ENCODE measurements around the gene LAMC3.

Gene LAMC3

DNA sequence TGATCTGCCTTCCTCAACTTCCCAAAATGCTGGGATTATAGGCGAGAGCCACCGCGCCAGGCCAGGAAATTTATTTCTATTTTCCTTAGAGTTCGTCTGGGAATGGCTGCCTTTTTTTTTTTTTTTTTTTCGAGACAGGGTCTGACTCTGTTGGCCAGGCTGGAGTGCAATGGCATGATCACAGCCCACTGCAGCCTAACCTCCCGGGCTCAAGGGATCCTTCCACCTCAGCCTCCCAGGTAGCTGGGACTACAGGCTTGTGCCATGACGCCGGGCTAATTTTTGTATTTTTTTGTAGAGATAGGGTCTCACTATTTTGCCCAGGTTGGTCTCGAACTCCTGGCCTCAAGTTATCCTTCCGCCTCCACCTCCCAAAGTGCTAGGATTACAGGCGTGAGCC lies 888 bp upstream of the LAMC3 start:
- Histone ChIP-seq H3K36me3 (ENCODE audit: control insufficient read depth, insufficient read depth, low read length, severe bottlenecking) (no peaks in the 10 kb centered on the region), H3K4me1 (ENCODE audit: control insufficient read depth, insufficient read depth, low read length) (peaks cover 7% of the 10 kb centered on the region), H3K9me3 (ENCODE audit: control insufficient read depth, low read length) (peaks cover 4% of the 10 kb centered on the region), H3K4me3 (ENCODE audit: low read length) (no peak overlapping the region), H3K9ac (ENCODE audit: low read length) (no peak overlapping the region), H3K27me3 (replicated peaks; ENCODE audit: control insufficient read depth, insufficient read depth, low read length) (peaks cover 6% of the 10 kb centered on the region)
- DNase-seq (ENCODE audit: low read depth): no peak

DNA sequence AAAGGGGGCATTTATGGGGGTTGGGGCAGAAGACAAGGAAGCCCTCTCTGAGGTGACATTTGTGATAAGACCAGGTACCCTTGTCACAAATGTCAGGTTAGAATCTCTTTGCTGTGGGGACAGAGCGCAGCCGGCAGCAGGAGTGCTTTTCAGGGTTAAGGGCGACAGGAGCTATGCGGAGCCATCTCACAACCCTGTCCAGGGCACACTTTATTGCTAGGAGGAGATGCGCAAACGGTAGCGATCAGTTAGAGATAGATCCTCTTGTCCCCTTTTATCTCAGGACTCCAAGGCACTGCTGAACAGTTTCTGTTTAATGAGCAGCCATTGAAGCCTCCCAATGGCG lies 438 bp upstream of the LAMC3 start:
- H3K4me1 ChIP-seq (ENCODE audit: control insufficient read depth, insufficient read depth, low read length): peaks cover 7% of the 10 kb centered on the region
- no peak overlapping the region for H3K9ac ChIP-seq (ENCODE audit: low read length)
- peaks cover 6% of the 10 kb centered on the region for H3K27me3 ChIP-seq (replicated peaks; ENCODE audit: control insufficient read depth, insufficient read depth, low read length)
- H3K4me3 ChIP-seq (ENCODE audit: low read length): peak overlapping the region; percentile 70
- no peaks in the 10 kb centered on the region for H3K36me3 ChIP-seq (ENCODE audit: control insufficient read depth, insufficient read depth, low read length, severe bottlenecking)
- no peak for DNase-seq (ENCODE audit: low read depth)
- peaks cover 4% of the 10 kb centered on the region for H3K9me3 ChIP-seq (ENCODE audit: control insufficient read depth, low read length)

GRCh38 chr9:131010482-131011273 lies 1.7 kb downstream of the LAMC3 start:
- H3K4me3 ChIP-seq (ENCODE audit: low read length): no peak overlapping the region
- DNase-seq (ENCODE audit: low read depth): no peak
- no peaks in the 10 kb centered on the region for H3K36me3 ChIP-seq (ENCODE audit: control insufficient read depth, insufficient read depth, low read length, severe bottlenecking)
- H3K4me1 ChIP-seq (ENCODE audit: control insufficient read depth, insufficient read depth, low read length): peaks cover 14% of the 10 kb centered on the region
- H3K9ac ChIP-seq (ENCODE audit: low read length): no peak overlapping the region
- H3K27me3 ChIP-seq (replicated peaks; ENCODE audit: control insufficient read depth, insufficient read depth, low read length): peaks cover 6% of the 10 kb centered on the region
- H3K9me3 ChIP-seq (ENCODE audit: control insufficient read depth, low read length): no peaks in the 10 kb centered on the region

- no peaks in the 10 kb centered on the region for H3K9me3 ChIP-seq (ENCODE audit: control insufficient read depth, low read length)
- no peak overlapping the region for H3K9ac ChIP-seq (ENCODE audit: low read length)
- no peak for DNase-seq (ENCODE audit: low read depth)
- H3K36me3 ChIP-seq (ENCODE audit: control insufficient read depth, insufficient read depth, low read length, severe bottlenecking): no peaks in the 10 kb centered on the region
- H3K4me3 ChIP-seq (ENCODE audit: low read length): no peak overlapping the region
- H3K4me1 ChIP-seq (ENCODE audit: control insufficient read depth, insufficient read depth, low read length): peaks cover 14% of the 10 kb centered on the region
- peaks cover 12% of the 10 kb centered on the region for H3K27me3 ChIP-seq (replicated peaks; ENCODE audit: control insufficient read depth, insufficient read depth, low read length)
Observed at GRCh38 chr9:131011274-131012022, 2.5 kb downstream of the LAMC3 start.

- no peak for DNase-seq (ENCODE audit: low read depth)
- Histone ChIP-seq H3K36me3 (ENCODE audit: control insufficient read depth, insufficient read depth, low read length, severe bottlenecking) (no peaks in the 10 kb centered on the region), H3K9me3 (ENCODE audit: control insufficient read depth, low read length) (no peaks in the 10 kb centered on the region), H3K9ac (ENCODE audit: low read length) (no peak overlapping the region), H3K4me3 (ENCODE audit: low read length) (no peak overlapping the region), H3K27me3 (replicated peaks; ENCODE audit: control insufficient read depth, insufficient read depth, low read length) (peaks cover 12% of the 10 kb centered on the region), H3K4me1 (ENCODE audit: control insufficient read depth, insufficient read depth, low read length) (peaks cover 14% of the 10 kb centered on the region)
Observed at GRCh38 chr9:131012023-131012334, 3.0 kb downstream of the LAMC3 start.

DNA sequence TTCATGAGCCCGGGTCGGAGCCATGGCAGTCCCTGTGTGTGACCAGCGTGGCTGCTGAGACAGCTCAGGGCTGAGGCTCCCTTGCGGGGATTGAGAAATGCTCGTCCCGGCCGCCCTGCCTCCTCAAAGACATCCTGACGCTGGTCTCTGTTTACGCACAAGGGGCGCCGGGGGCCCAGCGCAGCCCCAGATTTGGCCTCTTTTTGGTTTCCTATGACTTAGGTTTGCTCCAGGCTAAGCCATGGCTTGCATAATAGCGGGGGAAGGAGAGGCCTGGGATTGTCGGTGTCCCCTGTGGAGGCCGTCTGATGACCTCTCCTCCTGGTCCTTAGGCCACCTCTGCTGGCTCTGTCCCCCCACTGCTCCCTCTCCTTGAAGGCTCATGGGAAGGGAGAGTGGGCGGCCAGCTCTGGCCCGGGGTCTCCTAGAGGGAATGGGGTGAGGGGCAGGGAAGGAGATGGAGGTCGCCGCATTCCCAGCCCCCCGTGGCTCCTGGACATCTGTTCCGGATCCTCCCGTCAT lies 3.5 kb downstream of the LAMC3 start:
- H3K4me1 ChIP-seq (ENCODE audit: control insufficient read depth, insufficient read depth, low read length): peaks cover 14% of the 10 kb centered on the region
- no peaks in the 10 kb centered on the region for H3K9me3 ChIP-seq (ENCODE audit: control insufficient read depth, low read length)
- peaks cover 12% of the 10 kb centered on the region for H3K27me3 ChIP-seq (replicated peaks; ENCODE audit: control insufficient read depth, insufficient read depth, low read length)
- H3K36me3 ChIP-seq (ENCODE audit: control insufficient read depth, insufficient read depth, low read length, severe bottlenecking): no peaks in the 10 kb centered on the region
- DNase-seq (ENCODE audit: low read depth): peak; percentile 55
- no peak overlapping the region for H3K4me3 ChIP-seq (ENCODE audit: low read length)
- no peak overlapping the region for H3K9ac ChIP-seq (ENCODE audit: low read length)

GRCh38 chr9:131013015-131013755 lies 4.2 kb downstream of the LAMC3 start:
- no peak overlapping the region for H3K4me3 ChIP-seq (ENCODE audit: low read length)
- no peaks in the 10 kb centered on the region for H3K9me3 ChIP-seq (ENCODE audit: control insufficient read depth, low read length)

DNA sequence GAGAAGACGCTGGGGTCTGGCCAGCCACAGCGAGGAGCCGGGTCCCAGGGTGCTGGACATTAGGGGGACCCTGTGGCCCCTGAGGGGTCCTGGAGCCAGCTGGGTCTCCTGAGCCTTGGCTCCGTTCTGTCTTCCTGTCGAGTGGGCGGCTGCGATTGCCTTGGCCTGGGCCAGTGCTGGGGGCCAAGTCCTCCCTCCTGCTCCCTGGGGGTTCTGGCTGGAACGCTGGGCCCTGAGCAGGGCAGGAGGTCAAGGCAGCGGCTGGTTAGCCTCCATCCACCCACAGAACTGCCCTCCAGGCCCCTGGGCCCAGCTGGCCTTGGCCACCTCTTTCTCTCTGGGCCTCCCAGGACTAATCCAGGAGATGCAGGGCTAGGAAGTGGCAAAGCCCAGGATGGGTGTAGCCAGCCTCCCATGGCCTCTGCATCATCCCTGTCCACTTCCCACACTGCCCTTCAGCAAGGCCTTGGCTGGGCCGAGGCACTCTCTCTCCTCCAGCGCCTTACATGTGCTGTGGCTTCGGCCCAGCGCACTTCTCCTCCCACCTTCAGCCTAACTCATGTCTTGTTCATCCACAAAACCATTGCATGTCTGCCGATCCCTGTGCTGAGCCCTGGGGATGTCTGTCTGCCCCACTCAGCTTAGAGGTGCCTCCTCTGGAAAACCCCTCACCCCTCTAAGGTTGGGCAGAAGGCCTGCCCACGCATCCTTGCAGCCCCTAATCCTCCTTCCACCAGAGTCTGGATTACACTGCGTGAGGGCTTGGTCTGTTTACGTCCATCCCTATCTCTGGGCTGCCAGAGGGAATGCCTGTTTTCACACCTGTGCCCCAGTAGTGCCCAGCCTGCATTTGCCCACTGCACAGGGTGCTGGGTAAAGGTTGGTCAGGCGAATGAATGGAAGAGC lies 5.0 kb downstream of the LAMC3 start:
- Histone ChIP-seq H3K27me3 (replicated peaks; ENCODE audit: control insufficient read depth, insufficient read depth, low read length) (peaks cover 7% of the 10 kb centered on the region), H3K4me3 (ENCODE audit: low read length) (no peak overlapping the region), H3K4me1 (ENCODE audit: control insufficient read depth, insufficient read depth, low read length) (peaks cover 14% of the 10 kb centered on the region), H3K36me3 (ENCODE audit: control insufficient read depth, insufficient read depth, low read length, severe bottlenecking) (no peaks in the 10 kb centered on the region), H3K9me3 (ENCODE audit: control insufficient read depth, low read length) (no peaks in the 10 kb centered on the region), H3K9ac (ENCODE audit: low read length) (no peak overlapping the region)
- no peak for DNase-seq (ENCODE audit: low read depth)

More at GRCh38 chr9:131013015-131013755, 4.2 kb downstream of the LAMC3 start:
- peaks cover 14% of the 10 kb centered on the region for H3K4me1 ChIP-seq (ENCODE audit: control insufficient read depth, insufficient read depth, low read length)
- H3K9ac ChIP-seq (ENCODE audit: low read length): no peak overlapping the region
- no peaks in the 10 kb centered on the region for H3K36me3 ChIP-seq (ENCODE audit: control insufficient read depth, insufficient read depth, low read length, severe bottlenecking)
- H3K27me3 ChIP-seq (replicated peaks; ENCODE audit: control insufficient read depth, insufficient read depth, low read length): peaks cover 12% of the 10 kb centered on the region
- no peak for DNase-seq (ENCODE audit: low read depth)

DNA sequence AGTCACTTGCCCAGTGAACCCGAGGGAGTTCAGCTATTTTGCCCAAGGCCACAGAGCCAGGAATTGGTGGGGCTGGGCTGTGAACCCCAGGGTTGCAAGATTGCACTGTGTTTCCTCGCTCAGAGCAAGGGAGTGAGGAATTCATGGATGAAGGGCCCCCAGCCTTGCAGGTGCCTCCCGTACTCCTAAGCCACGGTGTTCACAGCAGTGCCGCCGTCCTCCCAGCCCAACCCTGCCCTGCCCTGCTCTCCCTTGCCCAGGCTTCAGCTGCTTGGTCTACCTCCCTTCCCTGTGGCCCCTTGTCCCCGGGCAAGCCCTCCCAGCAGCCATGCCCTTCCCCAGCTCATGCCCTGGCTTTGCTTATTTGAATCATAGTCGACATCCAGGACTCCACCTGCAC lies 6.1 kb downstream of the LAMC3 start:
- no peak for DNase-seq (ENCODE audit: low read depth)
- no peak overlapping the region for H3K9ac ChIP-seq (ENCODE audit: low read length)
- H3K27me3 ChIP-seq (replicated peaks; ENCODE audit: control insufficient read depth, insufficient read depth, low read length): peaks cover 7% of the 10 kb centered on the region
- peaks cover 3% of the 10 kb centered on the region for H3K9me3 ChIP-seq (ENCODE audit: control insufficient read depth, low read length)
- no peaks in the 10 kb centered on the region for H3K36me3 ChIP-seq (ENCODE audit: control insufficient read depth, insufficient read depth, low read length, severe bottlenecking)
- H3K4me3 ChIP-seq (ENCODE audit: low read length): no peak overlapping the region
- H3K4me1 ChIP-seq (ENCODE audit: control insufficient read depth, insufficient read depth, low read length): peaks cover 14% of the 10 kb centered on the region

- Histone ChIP-seq H3K9ac (ENCODE audit: low read length) (no peak overlapping the region), H3K27me3 (replicated peaks; ENCODE audit: control insufficient read depth, insufficient read depth, low read length) (peaks cover 7% of the 10 kb centered on the region), H3K4me1 (ENCODE audit: control insufficient read depth, insufficient read depth, low read length) (peaks cover 20% of the 10 kb centered on the region), H3K4me3 (ENCODE audit: low read length) (no peak overlapping the region), H3K9me3 (ENCODE audit: control insufficient read depth, low read length) (peaks cover 8% of the 10 kb centered on the region), H3K36me3 (ENCODE audit: control insufficient read depth, insufficient read depth, low read length, severe bottlenecking) (no peaks in the 10 kb centered on the region)
- DNase-seq (ENCODE audit: low read depth): no peak
Observed at GRCh38 chr9:131015876-131016397, 7.0 kb downstream of the LAMC3 start.
